Measurements from ENCODE around the gene RGS7. TPM values are rescaled to one million over a fixed set of nuclear protein-coding genes. Genes with fewer than 3 reads are reported as not detected.
A peak's percentile ranks its signal among the peaks of the same experiment; 100 is the strongest.

The RGS7 gene
- polyA plus RNA-seq, 2 of the 4 experiments (the other 2 are of a cell fraction), result 0.08 TPM; not detected in 1

- no peaks in the 10 kb centered on the region for H3K4me1 ChIP-seq
- ATAC-seq (no peak), FAIRE-seq (no peak), DNase-seq (ENCODE audit: low read depth in 1 of 2, low spot score in 1 of 2) (no peak)
- WGBS (ENCODE audit: missing lambda C conversion rate), result 40% methylated on average over 3 of the region's 3 CpGs
- H3K4me2 ChIP-seq, result no peak overlapping the region
- H3K27ac ChIP-seq, result no peak overlapping the region
- ChIA-PET POLR2A (no interaction called here), CTCF (no interaction called here)
- H3K4me3 ChIP-seq, result no peak overlapping the region
- TF ChIP-seq HEYL (CRISPR knock-in tag; IDR thresholded peaks at IDR 0.05) (no peak), ATOH8 (CRISPR knock-in tag; IDR thresholded peaks at IDR 0.05; ENCODE audit: low read depth) (no peak), HMGXB4 (CRISPR knock-in tag; IDR thresholded peaks at IDR 0.05; ENCODE audit: borderline replicate concordance) (no peak), NFE2L2 (conservative IDR thresholded peaks at IDR 0.05; ENCODE audit: low read length) (no peak), TFCP2L1 (CRISPR knock-in tag; IDR thresholded peaks at IDR 0.05) (no peak), HOXA7 (CRISPR knock-in tag; IDR thresholded peaks at IDR 0.05) (no peak), REST (IDR thresholded peaks at IDR 0.05) (no peak)
- H3K9me3 ChIP-seq, result no peaks in the 10 kb centered on the region
Measured at GRCh38 chr1:241157435-241157834, 199.6 kb downstream of the RGS7 start.

- FAIRE-seq (no peak), DNase-seq (ENCODE audit: low read depth in 1 of 2, low spot score in 1 of 2) (peak in 1 of 2 experiments; percentile 12), ATAC-seq (0 out of 6 replicates have a peak, but pooled peaks of 1 of the 2 experiments have one; percentile 54)
- ChIA-PET POLR2A (no interaction called here), CTCF (no interaction called here)
- Histone ChIP-seq H3K4me3 (no peak overlapping the region), H3K9me3 (no peaks in the 10 kb centered on the region), H3K4me1 (no peaks in the 10 kb centered on the region), H3K27ac (no peak overlapping the region), H3K4me2 (no peak overlapping the region)
- TF ChIP-seq RARB (CRISPR knock-in tag; IDR thresholded peaks at IDR 0.05), result no peak
- TF ChIP-seq RCOR1 (IDR thresholded peaks at IDR 0.05; ENCODE audit: low read depth, low read length), result no peak
- no peak for TF ChIP-seq ESRRA (IDR thresholded peaks at IDR 0.05; ENCODE audit: borderline replicate concordance, low read length)
- no peak for TF ChIP-seq E2F6 (IDR thresholded peaks at IDR 0.05; ENCODE audit: borderline replicate concordance, low read depth)
- TF ChIP-seq ZC3H11A (IDR thresholded peaks at IDR 0.05), result no peak
- WGBS (ENCODE audit: missing lambda C conversion rate), result 12% methylated on average over 2 of the region's 3 CpGs
Measured at GRCh38 chr1:241156231-241156965, 200.6 kb downstream of the RGS7 start.

- no peak for FAIRE-seq
- no peak for TF ChIP-seq ZSCAN20 (CRISPR knock-in tag; IDR thresholded peaks at IDR 0.05)
- TF ChIP-seq NPAS2 (CRISPR knock-in tag; IDR thresholded peaks at IDR 0.05; ENCODE audit: borderline replicate concordance), result no peak
- TF ChIP-seq RNF2 (IDR thresholded peaks at IDR 0.05; ENCODE audit: borderline replicate concordance, low read depth), result no peak
- TF ChIP-seq RAD21 (conservative IDR thresholded peaks at IDR 0.05 in 1 of 2, IDR thresholded peaks at IDR 0.05 in 1 of 2), result no peak
- TF ChIP-seq NFE2L2 (conservative IDR thresholded peaks at IDR 0.05; ENCODE audit: low read length), result no peak
- no peak for TF ChIP-seq SMC3 (IDR thresholded peaks at IDR 0.05)
- no peak for TF ChIP-seq EP300 (IDR thresholded peaks at IDR 0.05)
- no peak for TF ChIP-seq BHLHE40 (IDR thresholded peaks at IDR 0.05; ENCODE audit: low read depth, low read length)
- TF ChIP-seq MAX (IDR thresholded peaks at IDR 0.05), result no peak
- TF ChIP-seq HMGXB4 (CRISPR knock-in tag; IDR thresholded peaks at IDR 0.05; ENCODE audit: borderline replicate concordance), result no peak
- no peak for TF ChIP-seq E2F6 (IDR thresholded peaks at IDR 0.05; ENCODE audit: borderline replicate concordance, low read depth)
- no peak for TF ChIP-seq POLR2AphosphoS2 (conservative IDR thresholded peaks at IDR 0.05; ENCODE audit: low read length)
- TF ChIP-seq JUN (IDR thresholded peaks at IDR 0.05), result no peak
Measured at GRCh38 chr1:241145881-241146280, 211.1 kb downstream of the RGS7 start.

More at GRCh38 chr1:241145881-241146280, 211.1 kb downstream of the RGS7 start:
- no peak overlapping the region for H3K4me3 ChIP-seq
- DNase-seq (ENCODE audit: low read depth in 1 of 2, low spot score in 1 of 2) (no peak), ATAC-seq (no peak)
- H3K4me2 ChIP-seq, result no peak overlapping the region
- WGBS (ENCODE audit: missing lambda C conversion rate), result 7% methylated on average over 2 of the region's 2 CpGs
- no peaks in the 10 kb centered on the region for H3K9me3 ChIP-seq
- ChIA-PET CTCF (no interaction called here), POLR2A (no interaction called here)
- H3K27ac ChIP-seq, result no peak overlapping the region
- H3K4me1 ChIP-seq, result no peaks in the 10 kb centered on the region
